ENCODE results near the gene CASP10. TPM values are rescaled to one million over a fixed set of nuclear protein-coding genes. Genes with fewer than 3 reads are reported as not detected.

Gene CASP10
- total and polyA plus RNA-seq, 2 donors (not counting 1 experiment from before 2014, with no cell fraction given) = 16.0 to 34.3 TPM

- no peaks in the 10 kb centered on the region for H3K9me3 ChIP-seq (ENCODE audit: control extremely low read depth in 1 of 3, control insufficient read depth in 2 of 3, insufficient read depth in 1 of 3, low read length in 2 of 3)
- peaks cover 6 to 44% of the 10 kb centered on the region in 2 experiments for H3K36me3 ChIP-seq (replicated peaks in 1 of 2; ENCODE audit: control extremely low read depth in 1 of 2, control insufficient read depth in 1 of 2, extremely low read depth in 1 of 2, insufficient read depth in 2 of 2, low read length in 1 of 2)
- ATAC-seq (ENCODE audit: low read depth) (no peak), DNase-seq (no peak)
- H3K27me3 ChIP-seq (replicated peaks in 1 of 4; ENCODE audit: control extremely low read depth in 1 of 4, control insufficient read depth in 3 of 4, insufficient read depth in 4 of 4, low read length in 3 of 4) = no peaks in the 10 kb centered on the region
- no peak overlapping the region for H3K4me2 ChIP-seq (replicated peaks; ENCODE audit: low read depth, low read length, poor library complexity, severe bottlenecking)
- H3K27ac Mint-ChIP-seq = peak overlapping the region; percentile 3
- H3K9me3 Mint-ChIP-seq (ENCODE audit: insufficient read depth) = no peaks in the 10 kb centered on the region
- no peak overlapping the region for H3K27ac ChIP-seq (ENCODE audit: low read length in 2 of 2)
- no peaks in the 10 kb centered on the region for H3K79me2 ChIP-seq (ENCODE audit: control insufficient read depth, insufficient read depth, low read length)
- H3K27me3 Mint-ChIP-seq = no peaks in the 10 kb centered on the region
- no peak overlapping the region for H3K9ac ChIP-seq (ENCODE audit: low read length)
- no peak overlapping the region for H3K4me3 ChIP-seq (ENCODE audit: control extremely low read depth in 1 of 5, extremely low read depth in 1 of 5, insufficient read depth in 1 of 5, low read depth in 2 of 5, low read length in 4 of 5)
- H3K4me3 Mint-ChIP-seq = no peak overlapping the region
- WGBS (ENCODE audit: insufficient coverage) = 100% methylated on average over 2 of the region's 5 CpGs
- H3K4me1 Mint-ChIP-seq = peaks cover 4% of the 10 kb centered on the region
- no peaks in the 10 kb centered on the region for H4K20me1 ChIP-seq (ENCODE audit: control insufficient read depth, insufficient read depth, low read length, poor library complexity, severe bottlenecking)
- CTCF ChIA-PET = interaction anchor here (1.5 to 2.0 kb wide), 5 partner anchors 12 to 33 kb away, joined by 3 to 13 read pairs (median 6); no protein-coding TSS in a partner anchor
- no peak for TF ChIP-seq EZH2 (IDR thresholded peaks at IDR 0.05; ENCODE audit: borderline replicate concordance, insufficient read depth, low read depth, low read length, poor library complexity, severe bottlenecking)
- TF ChIP-seq CTCF (IDR thresholded peaks at IDR 0.05) = no peak
- POLR2A ChIA-PET = interaction anchor here (0.8 to 1.8 kb wide), 2 partner anchors 11 to 28 kb away, joined by 3 to 5 read pairs; partner anchors contain the start of gene CFLAR
- no peaks in the 10 kb centered on the region for H3K4me1 ChIP-seq (ENCODE audit: control insufficient read depth in 2 of 2, insufficient read depth in 2 of 2, low read length in 2 of 2)
- no peak overlapping the region for H2AFZ ChIP-seq (ENCODE audit: insufficient read depth, low read depth, low read length, poor library complexity, severe bottlenecking)
- intact Hi-C loops (cut with micrococcal nuclease) = no loop called here
These were observed 38.6 kb upstream of the CASP10 start for GRCh38 chr2:201144101-201145051.
